Central memory CD8-positive, alpha-beta T cell (primary cell): ENCODE measurements around the gene HLA-DQA1.
"Not testable (repeated sequence)": the region's sequence is repeated elsewhere in the genome, so short reads cannot be mapped to it uniquely, and the experiment has no call there.

ENCODE experiments used
- ATAC-seq: fragments of 150-1000 bp; cut with Tn5 transposase; replicated peaks from 2 replicates; pipeline ENCODE4 v1.10.0; 2022; ENCODE audit warnings: mild to moderate bottlenecking, moderate FRiP score, moderate number of reproducible peaks; ENCODE audit not compliant: poor library complexity, severe bottlenecking; ENCODE audit errors: extremely low read depth
- DNase-seq, 2 donors: peaks; one replicate each; pipeline ENCODE4 v3.0.0; 2021; ENCODE audit warnings: low spot score in 2 of 2
- H3K27ac Mint-ChIP-seq: one replicate; pipeline ENCODE4 v1.8.0; 2022; ENCODE audit warnings: low read depth, mild to moderate bottlenecking, moderate library complexity, mixed read lengths
- H3K27me3 Mint-ChIP-seq: one replicate; pipeline ENCODE4 v1.8.0; 2022; ENCODE audit warnings: mixed read lengths
- H3K36me3 Mint-ChIP-seq: one replicate; pipeline ENCODE4 v1.8.0; 2022; ENCODE audit warnings: mild to moderate bottlenecking, moderate library complexity, mixed read lengths; ENCODE audit not compliant: insufficient read depth
- H3K4me1 Mint-ChIP-seq: one replicate; pipeline ENCODE4 v1.8.0; 2022; ENCODE audit warnings: mixed read lengths
- H3K4me3 Mint-ChIP-seq: one replicate; pipeline ENCODE4 v1.8.0; 2022; ENCODE audit warnings: mild to moderate bottlenecking, moderate library complexity, mixed read lengths
- H3K9me3 Mint-ChIP-seq: one replicate; pipeline ENCODE4 v1.8.0; 2022; ENCODE audit warnings: mixed read lengths

Gene HLA-DQA1

GRCh38 chr6:32627249-32627648 is 10.0 kb upstream of the HLA-DQA1 start:
- no peak for ATAC-seq
- Mint-ChIP-seq H3K4me1 (peaks cover 41% of the 10 kb centered on the region), H3K9me3 (no peaks in the 10 kb centered on the region), H3K27me3 (no peaks in the 10 kb centered on the region), H3K4me3 (no peak overlapping the region), H3K36me3 (peaks cover 8% of the 10 kb centered on the region), H3K27ac (peak overlapping the region; percentile 58)
- DNase-seq: no peak

- ATAC-seq: no peak
- H3K27ac Mint-ChIP-seq: peak overlapping the region; percentile 58
- peak overlapping the region; percentile 8 for H3K4me3 Mint-ChIP-seq
- H3K4me1 Mint-ChIP-seq: peaks cover 35% of the 10 kb centered on the region
- no peaks in the 10 kb centered on the region for H3K9me3 Mint-ChIP-seq
- H3K36me3 Mint-ChIP-seq: peaks cover 7% of the 10 kb centered on the region
- peak in 1 of 2 donors; percentile 57 for DNase-seq
- no peaks in the 10 kb centered on the region for H3K27me3 Mint-ChIP-seq
Observed at GRCh38 chr6:32627831-32628230, 9.4 kb upstream of the HLA-DQA1 start.

GRCh38 chr6:32629793-32630192 is 7.4 kb upstream of the HLA-DQA1 start:
- ATAC-seq, H3K27me3 Mint-ChIP-seq, H3K27ac Mint-ChIP-seq, H3K9me3 Mint-ChIP-seq, H3K36me3 Mint-ChIP-seq, H3K4me3 Mint-ChIP-seq, DNase-seq: not testable (repeated sequence)
- H3K4me1 Mint-ChIP-seq: peaks cover 19% of the 10 kb centered on the region

- ATAC-seq (no peak), DNase-seq (no peak)
- H3K27ac Mint-ChIP-seq: peak overlapping the region; percentile 13
- H3K9me3 Mint-ChIP-seq: no peaks in the 10 kb centered on the region
- H3K27me3 Mint-ChIP-seq: no peaks in the 10 kb centered on the region
- H3K4me3 Mint-ChIP-seq: no peak overlapping the region
- peaks cover 14% of the 10 kb centered on the region for H3K36me3 Mint-ChIP-seq
- H3K4me1 Mint-ChIP-seq: peaks cover 25% of the 10 kb centered on the region
Observed at GRCh38 chr6:32635526-32636123, 1.6 kb upstream of the HLA-DQA1 start.

GRCh38 chr6:32637883-32638282 is 677 bp downstream of the HLA-DQA1 start:
- H3K27me3 Mint-ChIP-seq: no peaks in the 10 kb centered on the region
- ATAC-seq (peak; percentile 30), DNase-seq (no peak)
- H3K4me1 Mint-ChIP-seq: peaks cover 48% of the 10 kb centered on the region
- H3K9me3 Mint-ChIP-seq: no peaks in the 10 kb centered on the region
- H3K27ac Mint-ChIP-seq: peak overlapping the region; percentile 95
- peak overlapping the region; percentile 86 for H3K4me3 Mint-ChIP-seq
- H3K36me3 Mint-ChIP-seq: peaks cover 22% of the 10 kb centered on the region

- Mint-ChIP-seq H3K27me3 (no peaks in the 10 kb centered on the region), H3K4me1 (peaks cover 51% of the 10 kb centered on the region), H3K4me3 (peak overlapping the region; percentile 86), H3K36me3 (peaks cover 26% of the 10 kb centered on the region), H3K9me3 (no peaks in the 10 kb centered on the region), H3K27ac (peak overlapping the region; percentile 95)
- DNase-seq (no peak), ATAC-seq (no peak)
Observed at GRCh38 chr6:32638532-32639219, 1.5 kb downstream of the HLA-DQA1 start.

GRCh38 chr6:32639440-32640394 is 2.5 kb downstream of the HLA-DQA1 start:
- peaks cover 54% of the 10 kb centered on the region for H3K4me1 Mint-ChIP-seq
- no peaks in the 10 kb centered on the region for H3K9me3 Mint-ChIP-seq
- no peak for ATAC-seq
- H3K36me3 Mint-ChIP-seq: peaks cover 29% of the 10 kb centered on the region
- DNase-seq: no peak
- no peaks in the 10 kb centered on the region for H3K27me3 Mint-ChIP-seq
- peak overlapping the region; percentile 95 for H3K27ac Mint-ChIP-seq
- peak overlapping the region; percentile 31 for H3K4me3 Mint-ChIP-seq

GRCh38 chr6:32641122-32641521 is 3.9 kb downstream of the HLA-DQA1 start:
- Mint-ChIP-seq H3K4me3 (peak overlapping the region; percentile 4), H3K36me3 (peaks cover 31% of the 10 kb centered on the region), H3K4me1 (peaks cover 59% of the 10 kb centered on the region), H3K27me3 (no peaks in the 10 kb centered on the region), H3K27ac (peak overlapping the region; percentile 68), H3K9me3 (no peaks in the 10 kb centered on the region)
- no peak for ATAC-seq
- no peak for DNase-seq

GRCh38 chr6:32641785-32642719 is 4.8 kb downstream of the HLA-DQA1 start:
- Mint-ChIP-seq H3K36me3 (peaks cover 30% of the 10 kb centered on the region), H3K4me3 (peak overlapping the region; percentile 40), H3K27ac (peak overlapping the region; percentile 79), H3K4me1 (peaks cover 56% of the 10 kb centered on the region)
- H3K27me3 Mint-ChIP-seq, H3K9me3 Mint-ChIP-seq, DNase-seq: not testable (repeated sequence)
- ATAC-seq: peak; percentile 22

- peaks cover 51% of the 10 kb centered on the region for H3K4me1 Mint-ChIP-seq
- ATAC-seq (no peak), DNase-seq (no peak)
- no peaks in the 10 kb centered on the region for H3K9me3 Mint-ChIP-seq
- H3K27me3 Mint-ChIP-seq: no peaks in the 10 kb centered on the region
- H3K36me3 Mint-ChIP-seq: peaks cover 27% of the 10 kb centered on the region
- H3K27ac Mint-ChIP-seq: peak overlapping the region; percentile 79
- no peak overlapping the region for H3K4me3 Mint-ChIP-seq
Observed at GRCh38 chr6:32642720-32643106, 5.5 kb downstream of the HLA-DQA1 start.

GRCh38 chr6:32643904-32644303 is 6.7 kb downstream of the HLA-DQA1 start:
- Mint-ChIP-seq H3K9me3 (no peaks in the 10 kb centered on the region), H3K27ac (no peak overlapping the region)

More at GRCh38 chr6:32643904-32644303, 6.7 kb downstream of the HLA-DQA1 start:
- Mint-ChIP-seq H3K4me3 (no peak overlapping the region), H3K27me3 (no peaks in the 10 kb centered on the region), H3K4me1 (peaks cover 43% of the 10 kb centered on the region), H3K36me3 (peaks cover 20% of the 10 kb centered on the region)
- ATAC-seq: no peak
- no peak for DNase-seq
